ENCODE results near the gene DGKI. TPM values are rescaled to one million over a fixed set of nuclear protein-coding genes. Genes with fewer than 3 reads are reported as not detected.

Gene DGKI
- total RNA-seq, 1 experiment from 2014 or later, result 0.79 TPM

GRCh38 chr7:137669706-137670105, 177.1 kb downstream of the DGKI start:
- POLR2A ChIA-PET, result no interaction called here
- Mint-ChIP-seq H3K27me3 (ENCODE audit: low read depth) (no peaks in the 10 kb centered on the region; the same call in 1 of the 2 replicates), H3K9me3 (no peaks in the 10 kb centered on the region), H3K4me3 (no peak overlapping the region), H3K4me1 (peaks cover 28% of the 10 kb centered on the region), H3K27ac (no peak overlapping the region), H3K36me3 (no peaks in the 10 kb centered on the region)
- no peak for ATAC-seq
- TF ChIP-seq ZMAT4 (CRISPR knock-in tag; IDR thresholded peaks at IDR 0.05) (no peak), MLX (CRISPR knock-in tag; IDR thresholded peaks at IDR 0.05) (no peak), ZNF232 (CRISPR knock-in tag; IDR thresholded peaks at IDR 0.05) (no peak), RELA (CRISPR knock-in tag; IDR thresholded peaks at IDR 0.05; ENCODE audit: borderline replicate concordance) (no peak), SP1 (CRISPR knock-in tag; conservative IDR thresholded peaks at IDR 0.05) (no peak), NR2C2 (CRISPR knock-in tag; IDR thresholded peaks at IDR 0.05) (no peak), GTF2I (CRISPR knock-in tag; conservative IDR thresholded peaks at IDR 0.05) (no peak), E2F4 (CRISPR knock-in tag; IDR thresholded peaks at IDR 0.05; ENCODE audit: borderline replicate concordance, low read depth) (no peak), PREB (CRISPR knock-in tag; IDR thresholded peaks at IDR 0.05; ENCODE audit: borderline replicate concordance) (no peak), STAT6 (CRISPR knock-in tag; conservative IDR thresholded peaks at IDR 0.05; ENCODE audit: low read depth) (no peak), CBFB (CRISPR knock-in tag; IDR thresholded peaks at IDR 0.05; ENCODE audit: low read depth) (no peak), ZBTB43 (CRISPR knock-in tag; IDR thresholded peaks at IDR 0.05) (no peak), ATF2 (CRISPR knock-in tag; IDR thresholded peaks at IDR 0.05; ENCODE audit: borderline replicate concordance, low read depth) (no peak), PRDM15 (CRISPR knock-in tag; IDR thresholded peaks at IDR 0.05) (no peak), EMX1 (CRISPR knock-in tag; IDR thresholded peaks at IDR 0.05) (no peak), ERG (CRISPR knock-in tag; IDR thresholded peaks at IDR 0.05) (no peak), CDX4 (CRISPR knock-in tag; IDR thresholded peaks at IDR 0.05; ENCODE audit: borderline replicate concordance) (no peak), SMAD3 (CRISPR knock-in tag; IDR thresholded peaks at IDR 0.05; ENCODE audit: borderline replicate concordance) (no peak), TEAD4 (CRISPR knock-in tag; IDR thresholded peaks at IDR 0.05) (no peak)
- CTCF ChIA-PET, result no interaction called here
- DNase-seq (ENCODE audit: low spot score), result no peak
